ENCODE measurements around the gene CPO.

CPO gene

GRCh38 chr2:206971805-206972204, 32.5 kb downstream of the CPO start:
- DNase-seq, result no peak

GRCh38 chr2:206974551-206974950, 35.2 kb downstream of the CPO start:
- DNase-seq, result no peak

- DNase-seq, result no peak
Measured at GRCh38 chr2:206978746-206979145, 39.4 kb downstream of the CPO start.

GRCh38 chr2:206979365-206979764, 40.0 kb downstream of the CPO start:
- DNase-seq, result no peak

- DNase-seq, result no peak
Measured at GRCh38 chr2:206979922-206980321, 40.6 kb downstream of the CPO start.

GRCh38 chr2:206980413-206980812, 41.1 kb downstream of the CPO start:
- no peak for DNase-seq

- DNase-seq, result no peak
Measured at GRCh38 chr2:206981086-206981674, 41.9 kb downstream of the CPO start.

GRCh38 chr2:206981739-206982340, 42.5 kb downstream of the CPO start:
- peak in 54 of 56 donors; percentile 17 to 90 (median 72) for DNase-seq

- DNase-seq, result peak in 21 of 56 donors; percentile 0 to 50 (median 8)
Measured at GRCh38 chr2:206982360-206982955, 43.1 kb downstream of the CPO start.

GRCh38 chr2:206983161-206983859, 44.0 kb downstream of the CPO start:
- DNase-seq, result peak in 17 of 56 donors; percentile 2 to 22 (median 6)

GRCh38 chr2:206984206-206984605, 44.9 kb downstream of the CPO start:
- DNase-seq, result no peak

- no peak for DNase-seq
Measured at GRCh38 chr2:206986943-206987342, 47.6 kb downstream of the CPO start.

- DNase-seq, result no peak
Measured at GRCh38 chr2:206987810-206988209, 48.5 kb downstream of the CPO start.

GRCh38 chr2:206988884-206989283, 49.6 kb downstream of the CPO start:
- no peak for DNase-seq

GRCh38 chr2:206989311-206989710, 50.0 kb downstream of the CPO start:
- peak in 5 of 56 donors; percentile 4 to 14 (median 11) for DNase-seq

- DNase-seq, result no peak
Measured at GRCh38 chr2:206990360-206990759, 51.0 kb downstream of the CPO start.

- DNase-seq, result no peak
Measured at GRCh38 chr2:206991070-206991469, 51.8 kb downstream of the CPO start.

- DNase-seq, result no peak
Measured at GRCh38 chr2:206993396-206993911, 54.1 kb downstream of the CPO start.

- DNase-seq, result no peak
Measured at GRCh38 chr2:206993964-206994363, 54.6 kb downstream of the CPO start.

- DNase-seq, result no peak
Measured at GRCh38 chr2:206996556-206997065, 57.3 kb downstream of the CPO start.

GRCh38 chr2:207008105-207008990, 69.0 kb downstream of the CPO start:
- DNase-seq, result peak in 22 of 56 donors; percentile 2 to 42 (median 12)
